ENCODE data around the gene RUNX2. TPM values are rescaled to one million over a fixed set of nuclear protein-coding genes. Genes with fewer than 3 reads are reported as not detected.

The RUNX2 gene
- total and polyA plus RNA-seq, 10 of the 15 experiments (the other 5 are each of a cell fraction or from before 2014, with no cell fraction given), result 0.01 to 0.77 (median 0.15) TPM; not detected in 3

- SMC1A ChIA-PET (ENCODE audit: uncharacterized antibody, unreplicated experiment), result interaction anchor here (1.5 kb wide), 1 partner anchor 13 kb away, joined by 5 read pairs; no protein-coding TSS in a partner anchor
- CTCF ChIA-PET, result interaction anchor here (1.5 kb wide), 1 partner anchor 12 kb away, joined by 3 read pairs; no protein-coding TSS in a partner anchor
- H3K79me2 ChIP-seq (ENCODE audit: control insufficient read depth, insufficient read depth, low read length), result no peaks in the 10 kb centered on the region
- no peak overlapping the region for H3K9ac ChIP-seq (ENCODE audit: control insufficient read depth, insufficient read depth, low read length)
- no peak for ATAC-seq
- no peak for FAIRE-seq
- intact Hi-C loops (cut with micrococcal nuclease; ENCODE audit: unreplicated experiment), result no loop called here
- H3K4me2 ChIP-seq (ENCODE audit: control insufficient read depth, insufficient read depth), result no peak overlapping the region
- no peaks in the 10 kb centered on the region for H4K20me1 ChIP-seq (ENCODE audit: control insufficient read depth, insufficient read depth)
- no peaks in the 10 kb centered on the region for H3K9me3 ChIP-seq (replicated peaks; ENCODE audit: control insufficient read depth, insufficient read depth, low read length)
- BruUV-seq (replicated peaks), result no TSS peak
- H3K27ac ChIP-seq (ENCODE audit: control insufficient read depth, insufficient read depth), result no peak overlapping the region
- POLR2A ChIA-PET, result no interaction called here
- in situ Hi-C loops (cut with MboI), result no loop called here
- no peak overlapping the region for H2AFZ ChIP-seq (ENCODE audit: control insufficient read depth, low read depth, low read length)
- H3K36me3 ChIP-seq (ENCODE audit: control insufficient read depth in 2 of 2, insufficient read depth in 2 of 2, low read length in 1 of 2), result no peaks in the 10 kb centered on the region
- H3K27me3 ChIP-seq (replicated peaks in 1 of 2; ENCODE audit: control insufficient read depth in 2 of 2, insufficient read depth in 2 of 2, low read length in 1 of 2), result peaks cover 0 to 4% of the 10 kb centered on the region in 2 experiments; a peak in 3 of 4 replicates
- no peak for DNase-seq (ENCODE audit: low read depth, low spot score)
- RAD21 ChIA-PET (ENCODE audit: unreplicated experiment), result no interaction called here
- no peaks in the 10 kb centered on the region for H3K4me1 ChIP-seq (ENCODE audit: control insufficient read depth, insufficient read depth, low read length)
- 17% methylated on average over 3 of the region's 3 CpGs for whole genome bisulfite sequencing (ENCODE audit: insufficient coverage, insufficient replicate concordance, low lambda C conversion rate, missing lambda C conversion rate)
- H3K4me3 ChIP-seq, result no peak overlapping the region
- TF ChIP-seq, protein P1, sequence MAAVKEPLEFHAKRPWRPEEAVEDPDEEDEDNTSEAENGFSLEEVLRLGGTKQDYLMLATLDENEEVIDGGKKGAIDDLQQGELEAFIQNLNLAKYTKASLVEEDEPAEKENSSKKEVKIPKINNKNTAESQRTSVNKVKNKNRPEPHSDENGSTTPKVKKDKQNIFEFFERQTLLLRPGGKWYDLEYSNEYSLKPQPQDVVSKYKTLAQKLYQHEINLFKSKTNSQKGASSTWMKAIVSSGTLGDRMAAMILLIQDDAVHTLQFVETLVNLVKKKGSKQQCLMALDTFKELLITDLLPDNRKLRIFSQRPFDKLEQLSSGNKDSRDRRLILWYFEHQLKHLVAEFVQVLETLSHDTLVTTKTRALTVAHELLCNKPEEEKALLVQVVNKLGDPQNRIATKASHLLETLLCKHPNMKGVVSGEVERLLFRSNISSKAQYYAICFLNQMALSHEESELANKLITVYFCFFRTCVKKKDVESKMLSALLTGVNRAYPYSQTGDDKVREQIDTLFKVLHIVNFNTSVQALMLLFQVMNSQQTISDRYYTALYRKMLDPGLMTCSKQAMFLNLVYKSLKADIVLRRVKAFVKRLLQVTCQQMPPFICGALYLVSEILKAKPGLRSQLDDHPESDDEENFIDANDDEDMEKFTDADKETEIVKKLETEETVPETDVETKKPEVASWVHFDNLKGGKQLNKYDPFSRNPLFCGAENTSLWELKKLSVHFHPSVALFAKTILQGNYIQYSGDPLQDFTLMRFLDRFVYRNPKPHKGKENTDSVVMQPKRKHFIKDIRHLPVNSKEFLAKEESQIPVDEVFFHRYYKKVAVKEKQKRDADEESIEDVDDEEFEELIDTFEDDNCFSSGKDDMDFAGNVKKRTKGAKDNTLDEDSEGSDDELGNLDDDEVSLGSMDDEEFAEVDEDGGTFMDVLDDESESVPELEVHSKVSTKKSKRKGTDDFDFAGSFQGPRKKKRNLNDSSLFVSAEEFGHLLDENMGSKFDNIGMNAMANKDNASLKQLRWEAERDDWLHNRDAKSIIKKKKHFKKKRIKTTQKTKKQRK (IDR thresholded peaks at IDR 0.05; ENCODE audit: low read depth, low read length), result no peak
- TF ChIP-seq TCF12 (IDR thresholded peaks at IDR 0.05; ENCODE audit: low read depth, low read length) (no peak), SRF (IDR thresholded peaks at IDR 0.05; ENCODE audit: low read depth in 2 of 2, low read length in 2 of 2) (no peak), SMARCA5 (IDR thresholded peaks at IDR 0.05) (no peak), RAD51 (IDR thresholded peaks at IDR 0.05) (no peak), EZH2 (IDR thresholded peaks at IDR 0.05; ENCODE audit: borderline replicate concordance, control insufficient read depth, low read depth, low read length) (no peak), PML (IDR thresholded peaks at IDR 0.05; ENCODE audit: low read length) (no peak), MTA3 (IDR thresholded peaks at IDR 0.05; ENCODE audit: borderline replicate concordance, low read length) (no peak), ZNF24 (IDR thresholded peaks at IDR 0.05) (no peak), ZZZ3 (IDR thresholded peaks at IDR 0.05; ENCODE audit: control insufficient read depth, insufficient read length, low read depth) (no peak), ZNF384 (IDR thresholded peaks at IDR 0.05; ENCODE audit: borderline replicate concordance, low read depth, low read length) (no peak), YBX1 (IDR thresholded peaks at IDR 0.05) (no peak), RCOR1 (conservative IDR thresholded peaks at IDR 0.05; ENCODE audit: low read depth, low read length) (no peak), BCL11A (IDR thresholded peaks at IDR 0.05; ENCODE audit: low read depth, low read length) (no peak)
- TF ChIP-seq, protein P2, sequence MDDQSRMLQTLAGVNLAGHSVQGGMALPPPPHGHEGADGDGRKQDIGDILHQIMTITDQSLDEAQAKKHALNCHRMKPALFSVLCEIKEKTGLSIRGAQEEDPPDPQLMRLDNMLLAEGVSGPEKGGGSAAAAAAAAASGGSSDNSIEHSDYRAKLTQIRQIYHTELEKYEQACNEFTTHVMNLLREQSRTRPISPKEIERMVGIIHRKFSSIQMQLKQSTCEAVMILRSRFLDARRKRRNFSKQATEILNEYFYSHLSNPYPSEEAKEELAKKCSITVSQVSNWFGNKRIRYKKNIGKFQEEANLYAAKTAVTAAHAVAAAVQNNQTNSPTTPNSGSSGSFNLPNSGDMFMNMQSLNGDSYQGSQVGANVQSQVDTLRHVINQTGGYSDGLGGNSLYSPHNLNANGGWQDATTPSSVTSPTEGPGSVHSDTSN (IDR thresholded peaks at IDR 0.05; ENCODE audit: insufficient replicate concordance, low read depth, low read length), result no peak
- TF ChIP-seq, protein P3, sequence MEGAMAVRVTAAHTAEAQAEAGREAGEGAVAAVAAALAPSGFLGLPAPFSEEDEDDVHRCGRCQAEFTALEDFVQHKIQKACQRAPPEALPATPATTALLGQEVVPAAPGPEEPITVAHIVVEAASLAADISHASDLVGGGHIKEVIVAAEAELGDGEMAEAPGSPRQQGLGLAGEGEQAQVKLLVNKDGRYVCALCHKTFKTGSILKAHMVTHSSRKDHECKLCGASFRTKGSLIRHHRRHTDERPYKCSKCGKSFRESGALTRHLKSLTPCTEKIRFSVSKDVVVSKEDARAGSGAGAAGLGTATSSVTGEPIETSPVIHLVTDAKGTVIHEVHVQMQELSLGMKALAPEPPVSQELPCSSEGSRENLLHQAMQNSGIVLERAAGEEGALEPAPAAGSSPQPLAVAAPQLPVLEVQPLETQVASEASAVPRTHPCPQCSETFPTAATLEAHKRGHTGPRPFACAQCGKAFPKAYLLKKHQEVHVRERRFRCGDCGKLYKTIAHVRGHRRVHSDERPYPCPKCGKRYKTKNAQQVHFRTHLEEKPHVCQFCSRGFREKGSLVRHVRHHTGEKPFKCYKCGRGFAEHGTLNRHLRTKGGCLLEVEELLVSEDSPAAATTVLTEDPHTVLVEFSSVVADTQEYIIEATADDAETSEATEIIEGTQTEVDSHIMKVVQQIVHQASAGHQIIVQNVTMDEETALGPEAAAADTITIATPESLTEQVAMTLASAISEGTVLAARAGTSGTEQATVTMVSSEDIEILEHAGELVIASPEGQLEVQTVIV (IDR thresholded peaks at IDR 0.05; ENCODE audit: borderline replicate concordance, partially characterized antibody), result no peak
These were observed 122.7 kb downstream of the RUNX2 start for GRCh38 chr6:45450831-45451230.
